Activated naive CD4-positive, alpha-beta T cell treated with anti-CD3 and anti-CD28 coated beads, Interleukin-2, amount 50 U/mL, for 72 hours (primary cell): ENCODE results near the gene NT5C3B. TPM values are rescaled to one million over a fixed set of nuclear protein-coding genes. Genes with fewer than 3 reads are reported as not detected.
"Not testable (repeated sequence)": the region's sequence is repeated elsewhere in the genome, so short reads cannot be mapped to it uniquely, and the experiment has no call there.

ENCODE experiments used
- ATAC-seq, 2 donors: fragments of 150-1000 bp; cut with Tn5 transposase; 2 replicates each; pipeline ENCODE4 v1.10.0; 2021; ENCODE audit warnings: mild to moderate bottlenecking in 2 of 2, moderate library complexity in 2 of 2
- DNase-seq, 2 donors: peaks; one replicate each; pipeline ENCODE4 v3.0.0; 2021 to 2022; ENCODE audit warnings: low spot score in 2 of 2
- H3K27ac Mint-ChIP-seq, 2 donors: one replicate each; pipeline ENCODE4 v1.8.0; 2022; ENCODE audit warnings: mild to moderate bottlenecking in 2 of 2, mixed read lengths in 2 of 2
- H3K36me3 Mint-ChIP-seq, 2 donors: one replicate each; pipeline ENCODE4 v1.8.0; 2022; ENCODE audit warnings: mixed read lengths in 2 of 2
- H3K9me3 Mint-ChIP-seq, 2 donors: one replicate each; pipeline ENCODE4 v1.8.0; 2022; ENCODE audit warnings: mixed read lengths in 2 of 2
- total RNA-seq, 2 donors: library from RNA; stranded (reverse); gene quantifications; one replicate each; pipeline ENCODE4 v1.2.3, GENCODE V29; 2022

Gene NT5C3B
- total RNA-seq, 2 donors from 2014 or later = 52.4 to 62.1 TPM

- no peak overlapping the region for H3K27ac Mint-ChIP-seq
- ATAC-seq (no peak), DNase-seq (no peak)
- H3K9me3 Mint-ChIP-seq = no peaks in the 10 kb centered on the region
- no peaks in the 10 kb centered on the region for H3K36me3 Mint-ChIP-seq
These were observed 56.1 kb downstream of the NT5C3B start for GRCh38 chr17:41779954-41780353.

GRCh38 chr17:41777574-41778188 lies 58.4 kb downstream of the NT5C3B start:
- no peak for ATAC-seq
- Mint-ChIP-seq H3K36me3 (no peaks in the 10 kb centered on the region), H3K9me3 (no peaks in the 10 kb centered on the region), H3K27ac (no peak overlapping the region)
- no peak for DNase-seq

- DNase-seq (no peak), ATAC-seq (no peak)
- H3K27ac Mint-ChIP-seq = no peak overlapping the region
- H3K36me3 Mint-ChIP-seq = no peaks in the 10 kb centered on the region
- no peaks in the 10 kb centered on the region for H3K9me3 Mint-ChIP-seq
These were observed 58.9 kb downstream of the NT5C3B start for GRCh38 chr17:41777157-41777573.

- H3K36me3 Mint-ChIP-seq, H3K27ac Mint-ChIP-seq: not testable (repeated sequence)
These were observed 59.7 kb downstream of the NT5C3B start for GRCh38 chr17:41776262-41776900.

GRCh38 chr17:41775394-41776226 lies 60.4 kb downstream of the NT5C3B start:
- DNase-seq (no peak), ATAC-seq (no peak)
- no peaks in the 10 kb centered on the region for H3K9me3 Mint-ChIP-seq
- H3K36me3 Mint-ChIP-seq = no peaks in the 10 kb centered on the region
- H3K27ac Mint-ChIP-seq = peak overlapping the region in 1 of 2 donors; percentile 74

More at GRCh38 chr17:41776262-41776900, 59.7 kb downstream of the NT5C3B start:
- not testable (repeated sequence) for ATAC-seq, H3K9me3 Mint-ChIP-seq, DNase-seq

Other genes with a start within 250 kb of the NT5C3B start
- not detected for gene KRT14, start 249.3 kb downstream of the NT5C3B start, total RNA-seq
- gene KRT16, start 223.5 kb downstream of the NT5C3B start, total RNA-seq = not detected
- gene KRT17, start 211.7 kb downstream of the NT5C3B start, total RNA-seq = under 1 TPM in 1 of 2 donors, not detected in 1; 0.50 TPM
- gene EIF1, start 147.3 kb downstream of the NT5C3B start, total RNA-seq = 1,000 to 10,000 TPM in 1 of 2 donors, 100 to 1,000 TPM in 1; 899 to 1,106 TPM
- gene GAST, start 123.9 kb downstream of the NT5C3B start, total RNA-seq = not detected
- gene HAP1, start 101.6 kb downstream of the NT5C3B start, total RNA-seq = not detected
- gene JUP, start 49.5 kb downstream of the NT5C3B start, total RNA-seq = under 1 TPM; 0.39 to 0.72 TPM
- 1 to 10 TPM; 1.1 to 1.8 TPM for gene P3H4, start 24.3 kb downstream of the NT5C3B start, total RNA-seq
- gene FKBP10, start 23.2 kb downstream of the NT5C3B start, total RNA-seq = under 1 TPM in 1 of 2 donors, not detected in 1; 0.47 TPM
- gene KLHL10, start 1.6 kb upstream of the NT5C3B start, total RNA-seq = under 1 TPM; 0.12 to 0.14 TPM
- 10 to 100 TPM; 14.1 to 29.3 TPM for gene KLHL11, start 29.2 kb upstream of the NT5C3B start, total RNA-seq
- gene ACLY, start 82.7 kb upstream of the NT5C3B start, total RNA-seq = 100 to 1,000 TPM; 140 to 187 TPM
- gene ODAD4, start 94.4 kb upstream of the NT5C3B start, total RNA-seq = 1 to 10 TPM; 1.2 to 2.0 TPM
- 10 to 100 TPM; 63.1 to 85.3 TPM for gene CNP, start 130.6 kb upstream of the NT5C3B start, total RNA-seq
- 100 to 1,000 TPM; 109 to 122 TPM for gene DNAJC7, start 181.2 kb upstream of the NT5C3B start, total RNA-seq
- gene NKIRAS2, start 183.9 kb upstream of the NT5C3B start, total RNA-seq = 10 to 100 TPM; 16.7 to 17.5 TPM
- gene C17orf113, start 214.4 kb upstream of the NT5C3B start, total RNA-seq = under 1 TPM; 0.16 to 0.37 TPM